Activated CD8-positive, alpha-beta T cell treated with anti-CD3 and anti-CD28 coated beads for 36 hours (primary cell): ENCODE measurements around the gene PTPN7. TPM values are rescaled to one million over a fixed set of nuclear protein-coding genes. Genes with fewer than 3 reads are reported as not detected.

ENCODE experiments used
- ATAC-seq: fragments of 200-7000 bp; cut with Tn5 transposase; one replicate; pipeline ENCODE4 v1.10.0; 2021; ENCODE audit warnings: mild to moderate bottlenecking, moderate library complexity
- CTCF ChIA-PET: fragments of 350-600 bp; sonication (Branson Sonifier 250); formaldehyde crosslinking; loops from one replicate; lab custom pipeline; 2021; ENCODE audit warnings: antibody characterized with exemption; lab: Charles Lee
- POLR2A ChIA-PET: fragments of 350-600 bp; sonication (Branson Sonifier 250); formaldehyde crosslinking; loops from one replicate; lab custom pipeline; 2021; ENCODE audit warnings: antibody characterized with exemption; lab: Charles Lee
- DNase-seq: peaks from one replicate; pipeline ENCODE4 v3.0.0-alpha.2; 2020
- H3K27ac Mint-ChIP-seq: one replicate; pipeline ENCODE4 v1.8.0; 2021; ENCODE audit warnings: mild to moderate bottlenecking, mixed read lengths
- H3K27me3 Mint-ChIP-seq: one replicate; pipeline ENCODE4 v1.8.0; 2021; ENCODE audit warnings: mixed read lengths
- H3K36me3 Mint-ChIP-seq: one replicate; pipeline ENCODE4 v1.8.0; 2021; ENCODE audit warnings: low read depth, mixed read lengths
- H3K4me1 Mint-ChIP-seq: one replicate; pipeline ENCODE4 v1.8.0; 2021; ENCODE audit warnings: low read depth, mixed read lengths
- H3K4me3 Mint-ChIP-seq: one replicate; pipeline ENCODE4 v1.8.0; 2021; ENCODE audit warnings: mild to moderate bottlenecking, moderate library complexity, mixed read lengths
- H3K9me3 Mint-ChIP-seq: one replicate; pipeline ENCODE4 v1.8.0; 2021; ENCODE audit warnings: mixed read lengths
- CTCF ChIP-seq: fragments of 200-600 bp; IDR thresholded peaks from one replicate; pipeline ENCODE4 v1.8.0; 2022; ENCODE audit warnings: antibody characterized with exemption, mild to moderate bottlenecking
- intact Hi-C: fragments of 100-400 bp; cut with micrococcal nuclease; formaldehyde crosslinking; loops from one replicate; pipeline ENCODE4 v1.10.0; 2022
- total RNA-seq, 2 experiments: library from RNA; stranded (reverse); gene quantifications; one replicate each; pipeline ENCODE4 v1.2.3, GENCODE V29; 2021

The PTPN7 gene
- total RNA-seq, 2 experiments from 2014 or later, result 195 to 200 TPM

- POLR2A ChIA-PET, result interaction anchor here (1.1 to 13.6 kb wide), 3 partner anchors 18 to 178 kb away, joined by 3 to 124 read pairs (median 3); partner anchors contain the start of genes ARL8A and UBE2T
Observed at GRCh38 chr1:202163281-202164270, 3.2 kb upstream of the PTPN7 start.

GRCh38 chr1:202162418-202163280 is 2.2 kb upstream of the PTPN7 start:
- Mint-ChIP-seq H3K4me1 (peaks cover 64% of the 10 kb centered on the region), H3K4me3 (peak overlapping the region; percentile 95), H3K36me3 (peaks cover 27% of the 10 kb centered on the region), H3K27ac (peak overlapping the region; percentile 95), H3K27me3 (no peaks in the 10 kb centered on the region), H3K9me3 (no peaks in the 10 kb centered on the region)
- no peak for TF ChIP-seq CTCF
- intact Hi-C loops, result no loop called here
- ChIA-PET CTCF (interaction anchor here (0.6 to 1.4 kb wide), 8 partner anchors 8 to 30 kb away, joined by 3 to 6 read pairs (median 3); partner anchors contain the start of gene LGR6), POLR2A (interaction anchor here (0.6 to 13.6 kb wide), 6 partner anchors 9 to 179 kb away, joined by 3 to 124 read pairs (median 4); partner anchors contain the start of genes ARL8A and UBE2T)
- ATAC-seq (peak; percentile 13), DNase-seq (peak; percentile 61)

More at GRCh38 chr1:202163281-202164270, 3.2 kb upstream of the PTPN7 start:
- peaks cover 58% of the 10 kb centered on the region for H3K4me1 Mint-ChIP-seq
- DNase-seq (peak; percentile 51), ATAC-seq (no peak)
- no peak for TF ChIP-seq CTCF
- no peaks in the 10 kb centered on the region for H3K27me3 Mint-ChIP-seq
- H3K9me3 Mint-ChIP-seq, result no peaks in the 10 kb centered on the region
- peak overlapping the region; percentile 95 for H3K27ac Mint-ChIP-seq
- H3K4me3 Mint-ChIP-seq, result peak overlapping the region; percentile 95
- peaks cover 19% of the 10 kb centered on the region for H3K36me3 Mint-ChIP-seq
- intact Hi-C loops, result loop anchor here (2.0 kb wide), 1 partner anchor 21 kb away; no protein-coding TSS in a partner anchor
- CTCF ChIA-PET, result interaction anchor here (0.8 to 1.4 kb wide), 4 partner anchors 9 to 29 kb away, joined by 3 to 6 read pairs (median 4); partner anchors contain the start of gene LGR6

DNA sequence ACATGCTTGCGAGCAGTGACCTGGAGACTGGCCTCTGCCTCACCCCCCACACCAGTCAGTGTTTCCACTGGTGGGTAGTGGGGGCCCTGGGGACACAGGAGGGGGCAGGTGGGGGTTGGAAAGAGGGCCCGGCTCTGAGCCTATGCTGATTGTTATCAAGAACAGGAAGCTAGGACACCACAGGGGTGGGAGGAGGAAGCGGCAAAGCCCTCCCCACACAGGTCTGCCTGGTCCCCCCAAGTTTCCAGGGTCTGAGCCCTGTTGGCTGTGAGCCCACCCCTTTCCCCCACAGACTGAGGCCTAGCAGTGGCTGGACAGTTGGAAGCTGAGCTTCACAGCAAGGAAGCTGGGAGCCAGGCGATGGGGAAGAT is 1.6 kb upstream of the PTPN7 start:
- peak; percentile 40 for ATAC-seq
- H3K4me1 Mint-ChIP-seq, result peaks cover 65% of the 10 kb centered on the region

More for the DNA sequence above, 1.6 kb upstream of the PTPN7 start:
- peak; percentile 87 for DNase-seq
- no peaks in the 10 kb centered on the region for H3K27me3 Mint-ChIP-seq
- H3K36me3 Mint-ChIP-seq, result peaks cover 33% of the 10 kb centered on the region
- no peak for TF ChIP-seq CTCF
- ChIA-PET POLR2A (interaction anchor here (0.6 to 13.6 kb wide), 4 partner anchors 9 to 160 kb away, joined by 3 to 124 read pairs (median 10); partner anchors contain the start of gene ARL8A), CTCF (interaction anchor here (0.6 to 1.3 kb wide), 6 partner anchors 9 to 33 kb away, joined by 3 to 4 read pairs (median 3); no protein-coding TSS in a partner anchor)
- peak overlapping the region; percentile 95 for H3K4me3 Mint-ChIP-seq
- intact Hi-C loops, result no loop called here
- H3K9me3 Mint-ChIP-seq, result no peaks in the 10 kb centered on the region
- peak overlapping the region; percentile 95 for H3K27ac Mint-ChIP-seq
